Caki2 (cell line): ENCODE results near the gene PIKFYVE. TPM values are rescaled to one million over a fixed set of nuclear protein-coding genes. Genes with fewer than 3 reads are reported as not detected.
"Not testable (repeated sequence)": the region's sequence is repeated elsewhere in the genome, so short reads cannot be mapped to it uniquely, and the experiment has no call there.

Experiments used
- DNase-seq: peaks from one replicate; pipeline ENCODE4 v3.0.0-alpha.2; 2015; ENCODE audit warnings: low read depth
- in situ Hi-C: cut with HindIII; loops from 2 replicates; pipeline ENCODE4 v1.10.0; 2016; ENCODE audit warnings: low sequenced_read_pairs, low pct_unique_long_range_greater_than_20kb, mixed read lengths
- total RNA-seq: library from RNA; depleted of rRNA; stranded (reverse); fragments of >200 nt; shearing (Covaris generic); gene quantifications from 2 replicates; pipeline ENCODE4 v1.2.3, GENCODE V29; 2014; ENCODE audit warnings: low replicate concordance; rRNA removed

PIKFYVE gene
- total RNA-seq, 1 experiment from 2014 or later = 7.4 TPM

DNA sequence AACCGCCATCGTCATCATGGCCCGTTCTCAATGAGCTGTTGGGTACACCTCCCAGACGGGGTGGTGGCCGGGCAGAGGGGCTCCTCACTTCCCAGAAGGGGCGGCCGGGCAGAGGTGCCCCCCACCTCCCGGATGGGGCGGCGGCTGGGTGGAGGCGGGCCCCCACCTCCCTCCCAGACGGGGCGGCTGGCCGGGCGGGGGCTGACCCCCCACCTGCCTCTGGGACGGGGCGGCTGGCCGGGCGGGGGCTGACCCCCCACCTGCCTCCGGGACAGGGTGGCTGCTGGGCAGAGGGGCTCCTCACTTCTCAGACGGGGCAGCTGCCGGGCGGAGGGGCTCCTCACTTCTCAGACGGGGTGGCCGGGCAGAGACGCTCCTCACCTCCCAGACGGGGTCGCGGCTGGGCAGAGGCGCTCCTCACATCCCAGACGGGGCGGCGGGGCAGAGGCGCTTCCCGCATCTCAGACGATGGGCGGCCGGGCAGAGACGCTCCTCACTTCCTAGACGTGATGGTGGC, 111.3 kb downstream of the PIKFYVE start:
- DNase-seq, in situ Hi-C loops: not testable (repeated sequence)

DNA sequence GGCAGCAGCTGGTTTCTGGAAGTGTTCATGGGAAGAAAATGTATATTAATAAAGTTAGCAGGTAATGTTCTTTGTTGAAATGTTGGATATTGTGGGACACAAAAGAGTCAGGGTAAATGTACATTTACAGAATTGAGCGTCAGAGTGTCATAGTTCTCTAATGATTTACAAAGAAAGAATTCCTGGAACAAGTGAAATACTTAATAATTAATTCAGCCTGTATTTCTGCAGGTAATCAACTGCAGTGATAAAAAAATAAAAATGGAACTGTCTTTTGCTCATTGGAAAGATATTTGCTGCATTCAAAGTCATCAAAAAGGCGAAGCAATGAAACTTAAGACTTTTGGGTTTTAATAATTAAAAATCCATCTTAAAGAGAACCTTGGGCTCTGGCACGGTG, 113.1 kb downstream of the PIKFYVE start:
- no peak for DNase-seq
- in situ Hi-C loops = no loop called here

DNA sequence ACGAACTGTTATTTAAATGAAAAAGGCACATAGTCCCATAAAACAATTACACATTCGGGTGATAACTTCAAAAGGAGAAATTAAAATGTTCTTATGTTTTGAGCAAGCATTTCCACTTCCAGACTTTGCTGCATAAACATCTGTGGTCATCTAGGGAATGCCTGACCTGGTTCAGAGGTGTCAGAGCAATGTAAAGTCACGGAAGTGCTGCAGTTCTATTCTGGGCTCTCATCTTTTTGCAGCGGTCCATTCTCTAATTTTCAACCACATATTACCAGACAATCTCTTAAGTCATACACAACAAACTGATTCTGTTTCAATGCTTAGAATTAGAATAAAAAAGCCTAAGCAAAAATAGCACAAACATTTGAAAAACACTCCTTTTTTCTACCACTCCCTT, 118.6 kb downstream of the PIKFYVE start:
- in situ Hi-C loops = no loop called here
- no peak for DNase-seq

DNA sequence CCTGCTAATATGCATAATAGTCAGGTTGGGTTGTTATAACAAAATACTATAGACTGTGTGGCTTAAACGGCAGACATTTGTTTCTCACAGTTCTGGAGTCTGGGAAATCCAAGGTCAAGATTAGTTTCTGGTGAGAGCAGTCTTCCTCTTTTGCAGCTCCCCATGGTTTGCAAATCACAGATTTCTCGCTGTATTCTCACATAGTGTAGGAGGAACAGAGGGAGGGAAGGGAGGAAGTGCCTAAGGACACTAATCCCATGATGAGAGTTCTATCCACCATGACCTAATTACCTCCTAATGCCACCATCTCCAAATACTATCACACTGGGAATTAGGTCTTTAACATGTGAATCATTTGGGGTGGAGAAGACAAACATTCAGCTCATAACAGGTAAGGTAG, 120.5 kb downstream of the PIKFYVE start:
- no peak for DNase-seq
- in situ Hi-C loops = no loop called here

DNA sequence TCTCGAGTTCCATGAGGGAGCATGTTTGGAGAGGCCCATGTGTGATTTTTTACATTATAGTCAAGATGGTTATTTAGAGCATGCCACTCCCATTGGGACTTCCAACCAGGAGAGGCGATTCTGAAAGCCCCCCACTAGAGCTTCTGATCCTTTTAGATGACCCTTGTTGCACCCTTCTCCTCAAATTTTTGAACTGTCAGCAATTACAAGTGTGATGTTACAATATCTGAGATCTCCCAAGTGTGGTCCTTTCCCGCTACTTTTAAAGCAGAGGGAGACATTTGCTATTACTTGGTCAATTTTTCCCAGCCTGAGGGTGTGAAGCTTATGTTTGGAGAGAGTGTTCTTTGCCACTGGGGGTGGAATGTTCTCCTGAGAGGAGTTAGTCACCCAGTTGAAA, 123.9 kb downstream of the PIKFYVE start:
- DNase-seq = no peak
- in situ Hi-C loops = no loop called here

DNA sequence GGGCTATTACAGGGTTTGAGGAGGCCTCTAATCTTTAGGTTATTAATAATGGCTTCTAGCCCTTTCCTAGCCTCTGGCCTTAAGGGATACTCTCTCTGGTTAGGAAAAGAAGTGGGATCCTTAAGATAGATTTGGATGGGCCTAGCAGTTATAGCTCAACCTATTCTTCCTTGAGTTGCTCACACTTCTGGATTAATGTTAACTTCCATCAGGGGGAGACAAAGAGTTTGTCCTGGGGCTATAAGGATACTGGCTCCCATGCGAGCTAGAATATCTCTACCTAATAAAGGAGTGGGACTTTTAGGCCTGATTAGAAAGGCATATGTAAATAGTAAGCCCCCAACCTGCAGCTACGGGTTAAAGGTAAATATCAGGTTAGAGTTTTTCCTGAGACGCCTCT, 126.2 kb downstream of the PIKFYVE start:
- in situ Hi-C loops = no loop called here
- DNase-seq = no peak

DNA sequence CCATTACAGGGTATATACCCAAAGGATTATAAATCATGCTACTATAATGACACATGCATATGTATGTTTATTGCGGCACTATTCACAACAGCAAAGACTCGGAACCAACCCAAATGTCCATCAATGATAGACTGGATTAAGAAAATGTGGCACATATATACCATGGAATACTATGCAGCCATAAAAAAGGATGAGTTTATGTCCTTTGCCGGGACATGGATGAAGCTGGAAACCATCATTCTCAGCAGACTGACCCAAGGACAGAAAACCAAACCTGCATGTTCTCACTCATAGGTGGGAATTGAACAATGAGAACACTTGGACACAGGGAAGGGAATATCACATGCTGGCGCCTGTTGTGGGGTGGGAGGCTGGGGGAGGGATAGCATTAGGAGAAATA, 130.7 kb downstream of the PIKFYVE start:
- in situ Hi-C loops, DNase-seq: not testable (repeated sequence)

DNA sequence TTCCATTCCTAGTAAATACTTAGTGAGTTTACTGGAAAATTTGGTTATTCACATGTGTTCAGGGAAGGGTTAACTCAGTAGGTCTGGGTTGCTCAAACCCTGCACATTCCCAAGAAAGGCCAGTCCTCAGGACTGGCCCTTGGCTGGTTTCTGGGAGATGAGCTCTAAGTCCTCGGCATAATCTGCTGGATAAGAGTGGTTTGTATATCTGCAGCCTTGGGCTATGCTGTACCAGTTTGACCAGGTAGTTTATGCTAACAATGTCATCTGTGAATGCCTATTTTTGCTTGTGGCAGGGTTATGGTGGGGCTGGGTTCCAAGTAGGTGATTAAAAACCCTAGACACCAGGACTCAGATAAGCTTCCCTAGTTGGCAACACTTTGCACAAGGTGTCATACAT, 133.1 kb downstream of the PIKFYVE start:
- DNase-seq = no peak
- in situ Hi-C loops = no loop called here

DNA sequence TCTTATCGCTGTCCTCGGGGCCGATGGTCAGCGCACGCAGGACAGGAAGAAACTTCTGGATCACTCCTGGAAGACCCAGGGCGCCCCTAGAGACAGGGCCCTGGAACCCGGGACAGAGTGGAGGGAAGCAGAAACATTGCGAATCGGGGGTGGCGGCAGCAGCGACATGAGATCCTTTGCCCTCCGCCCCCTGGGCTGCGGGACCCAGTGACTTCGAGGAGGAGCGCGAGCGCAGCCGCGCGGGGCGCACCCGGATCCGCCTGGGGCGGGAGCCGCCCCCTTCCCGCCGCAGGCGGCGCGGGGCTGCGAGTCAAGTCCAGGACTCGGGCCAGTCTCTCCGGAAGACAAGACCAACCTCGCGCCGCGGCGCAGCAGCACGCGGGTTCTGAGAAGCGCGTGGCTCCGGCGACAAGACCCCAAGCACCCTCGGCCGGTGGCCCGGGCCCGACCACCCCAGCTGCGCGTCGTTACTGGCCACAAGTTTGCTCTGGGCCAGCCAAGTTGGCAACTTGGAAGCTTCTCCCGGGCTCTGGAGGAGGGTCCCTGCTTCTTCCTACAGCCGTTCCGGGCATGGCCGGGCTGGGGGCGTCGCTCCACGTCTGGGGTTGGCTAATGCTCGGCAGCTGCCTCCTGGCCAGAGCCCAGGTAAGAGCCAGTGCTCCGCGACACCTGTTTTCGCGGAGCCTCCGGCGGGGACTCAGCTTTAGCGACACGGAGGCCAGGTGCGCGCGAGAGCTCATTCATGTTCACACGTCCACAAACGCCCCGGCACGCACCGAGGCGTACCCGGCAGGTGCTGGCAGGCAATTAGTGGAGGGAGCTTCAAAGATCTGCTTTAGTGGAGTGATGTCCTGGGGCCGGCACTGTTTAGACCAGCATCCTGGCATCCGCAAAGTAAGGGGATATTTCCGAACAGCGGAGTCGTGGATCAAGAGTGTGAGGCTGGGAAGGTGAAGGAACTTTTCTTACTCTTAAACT, 140.7 kb downstream of the PIKFYVE start, which contains the start of gene PTH2R:
Gene PTH2R, plus strand, starts transcription at position 319 of the 978 bp plus-strand sequence. Its CDS starts 252 bp downstream, at position 571.
- in situ Hi-C loops = no loop called here
- DNase-seq = no peak

DNA sequence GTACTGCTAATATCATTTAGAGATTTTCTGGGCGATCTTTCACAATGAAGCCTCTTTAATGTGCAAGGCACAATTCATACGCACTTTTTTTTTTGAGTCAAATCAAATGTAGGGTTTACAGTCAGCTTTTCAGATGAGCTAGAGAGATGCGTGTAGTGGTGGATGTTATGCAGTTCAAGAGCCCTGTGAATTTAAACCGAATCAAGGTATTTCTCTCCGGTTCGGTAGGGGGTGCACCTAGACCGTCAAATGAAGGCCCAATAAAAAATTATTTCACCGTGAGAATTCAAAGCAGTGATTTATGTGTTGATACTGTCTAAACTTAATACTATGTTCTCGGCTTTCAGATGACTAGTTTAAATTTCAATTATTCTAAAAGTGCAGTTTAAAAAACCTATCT, 141.6 kb downstream of the PIKFYVE start:
- no peak for DNase-seq
- in situ Hi-C loops = no loop called here

Other genes with a start within 250 kb of the PIKFYVE start
- 3.4 and 7.7 TPM in 2 replicates for gene PLEKHM3, start 240.7 kb upstream of the PIKFYVE start, total RNA-seq
- not detected in 2 replicates for gene CRYGD, start 141.7 kb upstream of the PIKFYVE start, total RNA-seq
- not detected in 2 replicates for gene CRYGC, start 136.4 kb upstream of the PIKFYVE start, total RNA-seq
- not detected in 2 replicates for gene CRYGB, start 120.1 kb upstream of the PIKFYVE start, total RNA-seq
- not detected in 2 replicates for gene CRYGA, start 102.7 kb upstream of the PIKFYVE start, total RNA-seq
- not detected in 2 replicates for gene C2orf80, start 76.2 kb upstream of the PIKFYVE start, total RNA-seq
- 66.9 and 79.0 TPM in 2 replicates for gene IDH1, start 11.2 kb upstream of the PIKFYVE start, total RNA-seq
- gene PTH2R, start 140.5 kb downstream of the PIKFYVE start, total RNA-seq = 17.3 and 36.9 TPM in 2 replicates